ENCODE data around the gene ERGIC1.

GRCh38 chr5:172791726-172792445 lies 42.2 kb upstream of the ERGIC1 start:
- no peak for TF ChIP-seq CTCF (IDR thresholded peaks at IDR 0.05)
- no peak for TF ChIP-seq POLR2A (IDR thresholded peaks at IDR 0.05)

Data from adrenal gland (tissue), 5 donors.